Embryonic facial prominence (tissue), 1 donor: ENCODE data around the gene ABCC6.

Experiments
- DNase-seq: peaks from one replicate; pipeline ENCODE4 v3.0.0-alpha.2; 2016; ENCODE audit errors: extremely low spot score

Gene ABCC6

GRCh38 chr16:16141784-16142396 is 81.4 kb downstream of the ABCC6 start:
- no peak for DNase-seq

- DNase-seq, result no peak
Measured at GRCh38 chr16:16141141-16141540, 82.2 kb downstream of the ABCC6 start.

- DNase-seq, result no peak
Measured at GRCh38 chr16:16140537-16140936, 82.8 kb downstream of the ABCC6 start.

- DNase-seq, result no peak
Measured at GRCh38 chr16:16139806-16140205, 83.5 kb downstream of the ABCC6 start.

GRCh38 chr16:16139061-16139460 is 84.2 kb downstream of the ABCC6 start:
- DNase-seq, result no peak

- DNase-seq, result no peak
Measured at GRCh38 chr16:16138034-16138635, 85.2 kb downstream of the ABCC6 start.

GRCh38 chr16:16137110-16137509 is 86.2 kb downstream of the ABCC6 start:
- no peak for DNase-seq

GRCh38 chr16:16136588-16136987 is 86.7 kb downstream of the ABCC6 start:
- no peak for DNase-seq

- no peak for DNase-seq
Measured at GRCh38 chr16:16133943-16134604, 89.2 kb downstream of the ABCC6 start.

GRCh38 chr16:16131659-16132058 is 91.6 kb downstream of the ABCC6 start:
- no peak for DNase-seq

GRCh38 chr16:16131204-16131603 is 92.1 kb downstream of the ABCC6 start:
- DNase-seq, result no peak

GRCh38 chr16:16127469-16128116 is 95.7 kb downstream of the ABCC6 start:
- DNase-seq, result no peak

GRCh38 chr16:16126896-16127295 is 96.4 kb downstream of the ABCC6 start:
- DNase-seq, result no peak

- no peak for DNase-seq
Measured at GRCh38 chr16:16124974-16125373, 98.3 kb downstream of the ABCC6 start.

- no peak for DNase-seq
Measured at GRCh38 chr16:16124438-16124837, 98.9 kb downstream of the ABCC6 start.

- DNase-seq, result no peak
Measured at GRCh38 chr16:16122264-16122663, 101.0 kb downstream of the ABCC6 start.

GRCh38 chr16:16121185-16121727 is 102.0 kb downstream of the ABCC6 start:
- DNase-seq, result no peak

GRCh38 chr16:16120382-16121184 is 102.7 kb downstream of the ABCC6 start:
- DNase-seq, result no peak

GRCh38 chr16:16120044-16120381 is 103.3 kb downstream of the ABCC6 start:
- no peak for DNase-seq

GRCh38 chr16:16118337-16118736 is 105.0 kb downstream of the ABCC6 start:
- DNase-seq, result no peak

GRCh38 chr16:16116841-16117240 is 106.5 kb downstream of the ABCC6 start:
- DNase-seq, result no peak

- DNase-seq, result no peak
Measured at GRCh38 chr16:16113076-16113475, 110.2 kb downstream of the ABCC6 start.
